ENCODE data around the gene ARHGAP15. TPM values are rescaled to one million over a fixed set of nuclear protein-coding genes. Genes with fewer than 3 reads are reported as not detected.

ARHGAP15 gene
- total and polyA plus RNA-seq, 2 experiments from 2014 or later = not detected

DNA sequence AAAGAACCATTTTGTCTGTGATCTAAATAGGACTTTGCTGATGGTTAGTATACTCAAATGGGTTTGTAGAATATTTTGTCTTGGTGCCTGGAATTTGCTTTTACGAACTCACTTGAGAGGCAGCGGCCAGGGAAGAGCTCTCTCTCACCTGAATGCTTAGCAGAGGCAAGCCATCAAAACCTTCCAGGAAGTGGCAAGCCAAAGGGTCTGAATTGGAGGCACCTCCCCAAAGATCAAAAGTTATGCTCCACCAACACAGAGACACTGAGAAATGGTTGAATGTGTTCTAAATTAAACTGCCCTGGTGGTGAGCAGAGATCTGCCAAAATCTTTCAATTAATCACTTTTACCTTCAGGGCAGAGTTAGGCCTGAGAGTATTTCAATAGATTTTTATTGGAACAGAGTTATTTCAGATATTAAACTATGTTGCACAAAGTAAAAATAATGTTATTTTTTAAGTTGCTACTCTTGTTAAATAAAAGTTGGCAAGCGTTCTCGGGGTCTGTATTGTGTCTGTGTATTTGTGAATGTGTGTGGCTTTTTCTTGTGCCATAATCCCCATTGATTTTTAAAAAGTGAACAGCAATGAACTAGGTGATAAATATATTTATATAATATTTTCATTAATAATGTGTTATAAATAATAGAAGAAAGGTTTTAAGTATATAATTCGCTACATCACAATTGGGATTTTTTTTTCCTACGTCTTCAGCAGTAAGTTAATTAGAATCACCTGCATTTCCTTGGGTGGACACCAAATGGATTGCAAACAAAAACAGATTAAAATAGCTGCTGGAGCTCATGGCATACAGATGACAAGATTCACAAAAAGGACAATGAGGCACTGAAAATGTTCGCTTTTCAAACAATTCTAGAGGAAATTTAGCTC lies 416.1 kb downstream of the ARHGAP15 start:
- Histone ChIP-seq H3K9me3 (ENCODE audit: low read depth) (no peaks in the 10 kb centered on the region), H3K4me1 (ENCODE audit: insufficient read depth) (peaks cover 8% of the 10 kb centered on the region; the same call in 1 of the 2 replicates), H3K27ac (no peak overlapping the region), H3K9ac (peak overlapping the region; percentile 13; the same call in 1 of the 2 replicates), H3K79me2 (ENCODE audit: insufficient read depth) (no peaks in the 10 kb centered on the region), H3K27me3 (replicated peaks; ENCODE audit: insufficient read depth) (no peaks in the 10 kb centered on the region), H3K4me3 (peak overlapping the region; percentile 25), H3K4me2 (ENCODE audit: unreplicated experiment) (peak overlapping the region; percentile 47), H2AFZ (peak overlapping the region; percentile 77), H3F3A (ENCODE audit: insufficient read depth) (0 out of 2 replicates have a peak, but pooled peaks cover 4% of the 10 kb centered on the region), H4K20me1 (ENCODE audit: insufficient read depth) (no peaks in the 10 kb centered on the region), H3K36me3 (ENCODE audit: low read depth) (no peaks in the 10 kb centered on the region), H3K9me2 (ENCODE audit: insufficient read depth) (no peaks in the 10 kb centered on the region)
- in situ Hi-C loops (cut with MboI) = no loop called here
- no peak for DNase-seq
- TF ChIP-seq EZH2 (IDR thresholded peaks at IDR 0.05; ENCODE audit: insufficient read depth, poor library complexity, severe bottlenecking) (no peak), EZH2phosphoT487 (IDR thresholded peaks at IDR 0.05; ENCODE audit: insufficient read depth, low read depth) (no peak)
- WGBS, 2 experiments (ENCODE audit: low coverage in 1 of 2, low lambda C conversion rate in 2 of 2, missing lambda C conversion rate in 2 of 2) = 40 to 41% methylated on average over 7 of the region's 7 CpGs

DNA sequence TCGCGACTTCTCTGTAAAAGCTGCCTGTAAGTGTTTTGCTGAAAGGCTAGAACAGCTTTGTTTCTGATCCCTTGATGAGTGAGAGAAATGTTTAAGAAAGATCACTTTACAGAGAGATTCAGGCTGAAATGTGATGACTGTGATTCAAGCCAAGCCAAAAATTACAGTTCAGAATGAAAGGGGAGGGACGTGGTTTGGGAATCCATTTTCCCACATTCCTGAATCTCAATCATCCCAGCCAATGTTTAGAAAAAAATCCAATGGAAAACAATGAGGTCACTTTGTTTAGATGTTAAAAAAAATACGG lies 416.7 kb downstream of the ARHGAP15 start:
- WGBS, 2 experiments (ENCODE audit: low coverage in 1 of 2, low lambda C conversion rate in 2 of 2, missing lambda C conversion rate in 2 of 2) = 19 to 20% methylated on average over 4 of the region's 4 CpGs
- Histone ChIP-seq H3K4me3 (peak overlapping the region; percentile 25), H3K27ac (no peak overlapping the region), H4K20me1 (ENCODE audit: insufficient read depth) (no peaks in the 10 kb centered on the region), H3K79me2 (ENCODE audit: insufficient read depth) (no peaks in the 10 kb centered on the region), H3K4me2 (ENCODE audit: unreplicated experiment) (peak overlapping the region; percentile 47), H3K36me3 (ENCODE audit: low read depth) (no peaks in the 10 kb centered on the region), H3K9me3 (ENCODE audit: low read depth) (no peaks in the 10 kb centered on the region), H3K9me2 (ENCODE audit: insufficient read depth) (no peaks in the 10 kb centered on the region), H3K27me3 (replicated peaks; ENCODE audit: insufficient read depth) (no peaks in the 10 kb centered on the region), H2AFZ (peak overlapping the region; percentile 77), H3K4me1 (ENCODE audit: insufficient read depth) (peaks cover 8% of the 10 kb centered on the region; the same call in 1 of the 2 replicates), H3F3A (ENCODE audit: insufficient read depth) (0 out of 2 replicates have a peak, but pooled peaks cover 4% of the 10 kb centered on the region), H3K9ac (peak overlapping the region; percentile 13; the same call in 1 of the 2 replicates)
- DNase-seq = peak; percentile 24
- TF ChIP-seq EZH2 (IDR thresholded peaks at IDR 0.05; ENCODE audit: insufficient read depth, poor library complexity, severe bottlenecking) = no peak
- in situ Hi-C loops (cut with MboI) = no loop called here

DNA sequence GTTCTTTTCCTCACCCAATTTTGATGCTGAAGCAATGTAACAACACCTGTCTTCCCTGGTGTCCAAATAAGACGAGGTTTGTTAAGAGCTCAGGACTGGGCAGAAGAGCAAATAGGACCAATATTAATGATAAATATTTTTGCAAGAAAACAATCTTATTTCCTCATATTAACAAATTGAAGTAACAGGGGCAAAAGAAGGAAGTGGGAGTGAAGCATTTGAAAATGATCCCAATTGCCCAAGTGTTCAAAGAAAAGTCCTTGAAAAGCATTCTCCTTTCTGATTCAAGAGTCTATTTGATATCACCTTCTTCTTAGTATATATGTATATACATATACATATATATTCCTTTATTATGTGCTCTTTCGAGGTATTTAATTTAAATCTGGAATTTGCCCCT lies 418.8 kb downstream of the ARHGAP15 start:
- DNase-seq = no peak
- TF ChIP-seq EZH2phosphoT487 (IDR thresholded peaks at IDR 0.05; ENCODE audit: insufficient read depth, low read depth) (no peak), EZH2 (IDR thresholded peaks at IDR 0.05; ENCODE audit: insufficient read depth, poor library complexity, severe bottlenecking) (no peak)
- no peak overlapping the region for H3K9ac ChIP-seq
- H2AFZ ChIP-seq = no peak overlapping the region
- no peaks in the 10 kb centered on the region for H3K36me3 ChIP-seq (ENCODE audit: low read depth)
- H3K4me2 ChIP-seq (ENCODE audit: unreplicated experiment) = no peak overlapping the region
- H3K4me1 ChIP-seq (ENCODE audit: insufficient read depth) = peaks cover 8% of the 10 kb centered on the region; the same call in 1 of the 2 replicates
- 41 to 45% methylated on average over 2 of the region's 2 CpGs for WGBS, 2 experiments (ENCODE audit: low coverage in 1 of 2, low lambda C conversion rate in 2 of 2, missing lambda C conversion rate in 2 of 2)
- no peaks in the 10 kb centered on the region for H3K27me3 ChIP-seq (replicated peaks; ENCODE audit: insufficient read depth)
- in situ Hi-C loops (cut with MboI) = no loop called here
- H3F3A ChIP-seq (ENCODE audit: insufficient read depth) = 0 out of 2 replicates have a peak, but pooled peaks cover 4% of the 10 kb centered on the region
- no peak overlapping the region for H3K4me3 ChIP-seq
- no peak overlapping the region for H3K27ac ChIP-seq
- H3K9me2 ChIP-seq (ENCODE audit: insufficient read depth) = no peaks in the 10 kb centered on the region
- H4K20me1 ChIP-seq (ENCODE audit: insufficient read depth) = no peaks in the 10 kb centered on the region
- H3K79me2 ChIP-seq (ENCODE audit: insufficient read depth) = no peaks in the 10 kb centered on the region
- H3K9me3 ChIP-seq (ENCODE audit: low read depth) = no peaks in the 10 kb centered on the region

DNA sequence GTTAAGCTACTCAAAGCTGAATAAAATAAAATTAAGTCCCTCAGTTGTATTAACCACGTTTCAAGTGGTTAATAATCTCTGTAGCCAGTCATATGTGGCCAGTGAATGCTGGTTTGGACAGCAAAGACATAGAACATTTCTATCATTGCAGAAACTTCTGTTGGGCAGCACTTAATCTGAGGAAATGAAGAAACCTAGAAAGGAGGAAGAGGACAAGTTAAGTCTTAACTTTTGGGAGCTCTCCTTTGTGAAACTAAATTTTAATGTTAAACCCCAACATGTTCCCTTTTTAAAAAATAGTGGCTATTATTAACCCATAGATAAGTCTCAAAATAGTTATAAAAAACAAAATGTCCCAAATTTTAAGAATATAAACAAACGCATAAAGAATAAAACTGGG lies 421.3 kb downstream of the ARHGAP15 start:
- Histone ChIP-seq H3K9me3 (ENCODE audit: low read depth) (no peaks in the 10 kb centered on the region), H3K27me3 (replicated peaks; ENCODE audit: insufficient read depth) (no peaks in the 10 kb centered on the region), H4K20me1 (ENCODE audit: insufficient read depth) (no peaks in the 10 kb centered on the region), H3F3A (ENCODE audit: insufficient read depth) (0 out of 2 replicates have a peak, but pooled peaks cover 4% of the 10 kb centered on the region), H3K36me3 (ENCODE audit: low read depth) (no peaks in the 10 kb centered on the region), H3K4me1 (ENCODE audit: insufficient read depth) (peaks cover 8% of the 10 kb centered on the region; the same call in 1 of the 2 replicates), H3K9me2 (ENCODE audit: insufficient read depth) (no peaks in the 10 kb centered on the region), H3K79me2 (ENCODE audit: insufficient read depth) (no peaks in the 10 kb centered on the region), H3K4me2 (ENCODE audit: unreplicated experiment) (no peak overlapping the region), H3K4me3 (no peak overlapping the region), H2AFZ (no peak overlapping the region), H3K27ac (no peak overlapping the region), H3K9ac (no peak overlapping the region)
- DNase-seq = no peak
- in situ Hi-C loops (cut with MboI) = no loop called here
- 60 to 66% methylated on average over 2 of the region's 2 CpGs for WGBS, 2 experiments (ENCODE audit: low coverage in 1 of 2, low lambda C conversion rate in 2 of 2, missing lambda C conversion rate in 2 of 2)
- TF ChIP-seq EZH2phosphoT487 (IDR thresholded peaks at IDR 0.05; ENCODE audit: insufficient read depth, low read depth) = no peak
- TF ChIP-seq EZH2 (IDR thresholded peaks at IDR 0.05; ENCODE audit: insufficient read depth, poor library complexity, severe bottlenecking) = no peak
